Brain pericyte (primary cell): ENCODE measurements around the gene CCL19.
"Not testable (repeated sequence)": the region's sequence is repeated elsewhere in the genome, so short reads cannot be mapped to it uniquely, and the experiment has no call there.

ENCODE experiments used
- DNase-seq: peaks from one replicate; pipeline ENCODE4 v3.0.0-alpha.2; 2012; ENCODE audit warnings: low read depth, low spot score

The CCL19 gene

DNA sequence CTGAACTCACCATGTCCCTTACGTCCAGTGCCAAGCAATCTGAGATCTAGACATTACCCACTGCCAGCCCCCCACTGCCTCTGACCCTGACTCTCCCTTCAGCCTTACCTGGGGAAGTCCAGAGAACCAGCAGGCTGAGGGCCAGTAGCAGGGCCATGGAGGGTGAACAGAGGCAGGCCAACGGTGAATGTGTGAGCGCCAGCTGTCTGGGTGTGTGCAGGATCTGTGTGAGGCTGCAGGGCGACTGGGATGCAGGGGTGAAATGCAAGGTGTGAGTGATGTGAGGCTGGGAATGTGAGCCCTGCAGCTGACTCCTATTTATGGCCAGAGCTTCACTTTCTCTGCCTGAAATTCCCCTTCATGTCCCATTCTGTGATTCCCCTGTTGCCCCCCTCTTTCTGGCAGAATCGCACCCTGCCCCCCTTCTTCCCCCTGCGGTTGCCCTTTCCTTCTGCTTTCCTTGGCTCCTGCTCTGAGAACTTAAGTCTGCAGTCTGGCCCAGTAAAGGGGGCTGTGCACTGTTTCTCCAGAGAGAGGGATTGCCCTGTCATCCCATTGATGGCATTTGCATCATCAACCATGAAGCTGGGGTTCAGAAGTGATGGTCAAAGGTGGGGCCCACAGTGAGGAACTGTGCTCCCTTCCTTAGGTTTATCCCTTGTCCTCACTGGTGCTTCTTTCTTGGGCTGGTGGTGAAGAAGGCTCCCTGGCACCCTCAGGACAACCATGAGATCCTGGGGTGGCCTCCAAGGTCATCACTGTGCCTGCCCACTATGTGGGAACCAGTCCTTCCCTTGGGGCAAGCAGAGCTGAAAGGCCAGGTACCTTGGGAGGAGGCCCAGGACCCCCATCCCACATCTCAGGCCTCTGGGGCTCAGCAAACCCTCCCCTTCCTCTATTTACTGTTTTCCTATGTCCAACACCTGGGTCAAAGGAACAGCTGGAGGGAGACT, at the start of gene CCL19:
Gene CCL19, minus strand, starts transcription at position 294 of the 953 bp plus-strand sequence. Its CDS starts 137 bp downstream, at position 157.
- DNase-seq: no peak

DNA sequence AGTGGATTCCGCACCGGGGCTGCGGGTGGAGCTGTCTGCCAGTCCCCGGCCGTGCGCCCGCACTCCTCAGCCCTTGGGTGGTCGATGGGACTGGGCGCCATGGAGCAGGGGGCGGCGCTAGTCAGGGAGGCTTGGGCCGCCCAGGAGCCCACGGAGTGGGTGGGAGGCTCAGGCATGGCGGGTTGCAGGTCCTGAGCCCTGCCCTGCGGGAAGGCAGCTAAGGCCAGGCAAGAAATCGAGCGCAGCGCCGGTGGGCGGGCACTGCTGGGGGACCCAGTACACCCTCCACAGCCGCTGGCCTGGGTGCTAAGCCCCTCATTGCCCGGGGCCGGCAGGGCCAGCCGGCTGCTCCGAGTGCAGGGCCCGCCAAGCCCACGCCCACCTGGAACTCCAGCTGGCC, 49.1 kb upstream of the CCL19 start:
- DNase-seq: not testable (repeated sequence)

DNA sequence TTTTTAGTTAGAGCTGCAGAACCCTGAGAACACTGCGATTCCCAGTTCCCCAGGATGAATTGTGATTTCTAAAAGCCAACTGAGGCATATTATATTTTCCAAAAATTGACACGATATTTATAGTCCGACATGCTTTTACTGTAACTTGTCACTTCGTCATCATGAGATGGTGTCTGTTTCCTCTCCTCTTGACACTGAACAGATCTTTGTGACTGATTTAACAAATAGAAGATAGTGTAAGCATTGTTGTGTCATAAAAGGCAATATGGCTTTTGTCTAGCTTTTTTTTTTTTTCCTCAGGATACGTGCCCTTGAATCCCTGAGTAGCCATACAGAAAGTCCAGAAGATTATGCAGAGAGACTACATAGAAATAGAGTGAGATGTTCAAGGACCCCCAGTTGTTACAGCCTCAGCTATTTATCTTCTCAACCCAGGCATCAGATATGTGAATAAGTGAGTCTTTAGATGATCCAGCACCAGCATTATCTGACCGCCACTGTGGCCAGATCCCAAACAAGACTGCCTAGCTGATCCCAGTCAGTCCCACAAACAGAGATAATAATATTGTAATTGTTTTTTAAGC, 46.7 kb upstream of the CCL19 start:
- DNase-seq: no peak

DNA sequence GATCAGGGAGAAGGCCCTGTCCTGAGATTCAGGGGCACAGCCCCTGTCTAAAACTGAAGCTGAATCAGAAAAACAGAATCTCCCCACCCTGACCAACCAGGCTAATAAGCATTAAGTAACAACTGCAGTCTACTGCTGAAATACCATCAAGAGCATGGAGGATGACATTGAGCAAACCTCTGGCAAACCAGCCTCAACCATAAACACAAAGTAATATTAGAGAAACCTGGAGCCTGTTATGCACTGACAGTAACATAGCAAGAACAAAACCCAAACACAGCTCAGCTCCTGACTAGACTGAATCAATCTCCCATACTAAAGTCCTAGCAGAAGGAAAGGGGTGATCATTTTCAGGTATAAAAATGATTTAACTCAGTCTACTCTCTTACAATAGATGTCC, 43.6 kb upstream of the CCL19 start:
- DNase-seq: no peak

DNA sequence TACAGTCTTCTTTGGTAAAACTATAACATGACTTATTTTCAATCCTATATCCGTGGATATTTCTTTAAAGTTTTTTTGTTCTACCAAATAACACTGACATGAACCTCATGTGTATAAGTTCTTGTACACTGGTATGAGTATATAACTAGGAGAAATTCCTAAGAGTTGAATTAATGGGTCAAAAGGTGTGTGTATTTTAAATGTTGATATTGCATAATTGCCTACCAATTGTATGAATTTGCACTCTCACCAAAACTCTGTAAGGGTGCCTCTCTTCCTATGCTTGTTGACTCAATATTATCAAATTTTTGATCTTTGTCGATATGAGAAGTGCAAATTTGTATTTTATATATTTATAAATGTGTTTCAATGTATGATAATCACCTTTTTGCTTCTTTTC, 41.8 kb upstream of the CCL19 start:
- no peak for DNase-seq

DNA sequence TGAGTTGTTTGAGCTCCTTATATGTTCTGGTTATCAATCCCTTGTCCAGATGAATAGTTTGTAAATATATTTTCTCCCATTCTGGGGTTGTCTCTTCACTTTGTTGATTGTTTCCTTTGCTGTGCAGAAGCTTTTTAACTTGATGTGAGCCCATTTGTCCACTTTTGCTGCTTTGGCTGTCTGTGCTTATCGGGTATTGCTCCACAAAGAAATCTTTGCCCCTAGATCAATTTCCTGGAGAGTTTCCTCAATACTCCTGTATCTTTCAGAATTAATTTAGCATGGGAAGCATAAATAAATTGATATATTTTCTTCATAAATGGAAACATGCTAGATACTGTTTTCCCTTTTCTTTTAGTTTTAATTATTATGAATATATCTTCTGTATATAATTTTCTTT, 41.4 kb upstream of the CCL19 start:
- DNase-seq: no peak

DNA sequence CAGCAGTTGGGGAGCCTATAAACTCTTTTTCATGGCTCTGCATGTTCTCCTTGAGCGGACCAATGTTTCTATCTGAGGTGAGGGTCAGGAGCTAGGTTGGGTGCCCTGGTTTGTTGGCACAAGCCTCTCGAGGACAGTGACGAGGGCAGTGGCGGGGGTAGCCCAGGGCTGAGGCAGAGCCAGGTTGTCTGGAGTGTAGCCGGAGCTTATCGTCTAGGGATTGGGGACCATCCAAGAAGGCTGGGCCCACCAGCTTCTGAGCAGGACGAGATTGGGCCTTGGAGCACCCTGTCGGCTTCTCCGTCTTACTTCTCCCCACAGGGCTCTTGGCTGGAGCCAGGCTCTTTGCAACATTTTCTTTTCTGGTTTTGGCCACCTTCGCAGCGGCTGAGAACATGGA, 32.1 kb upstream of the CCL19 start:
- no peak for DNase-seq

DNA sequence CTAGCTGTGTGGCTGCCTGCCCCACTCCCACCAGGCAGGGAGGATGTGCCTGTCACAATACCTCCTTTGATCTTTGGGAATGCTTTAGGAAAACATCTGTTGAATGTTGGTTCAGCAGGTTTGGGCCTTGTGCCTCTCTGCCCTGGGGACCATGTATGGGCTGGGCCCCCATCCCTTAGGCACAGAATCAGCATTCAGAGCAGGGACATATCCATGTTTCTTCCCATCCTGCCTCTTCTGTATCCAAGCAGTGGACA, 28.6 kb upstream of the CCL19 start:
- DNase-seq: not testable (repeated sequence)

DNA sequence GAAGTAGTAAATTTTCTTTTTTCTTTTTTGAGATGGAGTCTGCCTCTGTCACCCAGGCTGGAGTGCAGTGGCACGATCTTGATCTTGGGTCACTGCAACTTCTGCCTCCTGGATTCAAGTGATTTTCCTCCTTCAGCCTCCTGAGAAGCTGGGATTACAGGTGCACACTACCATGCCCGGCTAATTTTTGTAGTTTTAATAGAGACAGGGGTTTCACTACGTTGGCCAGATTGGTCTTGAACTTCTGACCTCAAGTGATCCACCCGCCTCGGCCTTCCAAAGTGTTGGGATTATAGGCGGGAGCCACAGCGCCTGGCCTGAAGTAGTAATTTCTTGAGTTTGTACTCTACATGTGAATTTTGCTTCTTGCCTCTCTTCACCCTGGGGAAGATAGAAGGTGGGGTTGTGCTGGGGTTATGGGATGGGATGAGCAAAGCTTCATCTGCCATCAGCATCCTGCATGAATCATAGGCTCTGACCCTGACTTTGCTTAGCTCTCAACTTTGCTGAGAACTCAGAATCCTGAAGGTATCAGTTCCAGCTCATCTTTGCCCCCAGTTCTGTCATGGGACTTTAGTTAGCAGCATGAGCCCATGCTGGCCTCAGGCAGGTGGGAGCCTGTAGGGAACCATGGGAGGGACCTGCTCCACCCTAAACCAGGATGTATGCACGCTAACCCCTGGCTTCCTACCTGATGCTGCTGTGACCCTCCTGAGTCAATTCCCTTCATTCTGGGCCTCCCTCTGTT, 28.1 kb upstream of the CCL19 start:
- no peak for DNase-seq

DNA sequence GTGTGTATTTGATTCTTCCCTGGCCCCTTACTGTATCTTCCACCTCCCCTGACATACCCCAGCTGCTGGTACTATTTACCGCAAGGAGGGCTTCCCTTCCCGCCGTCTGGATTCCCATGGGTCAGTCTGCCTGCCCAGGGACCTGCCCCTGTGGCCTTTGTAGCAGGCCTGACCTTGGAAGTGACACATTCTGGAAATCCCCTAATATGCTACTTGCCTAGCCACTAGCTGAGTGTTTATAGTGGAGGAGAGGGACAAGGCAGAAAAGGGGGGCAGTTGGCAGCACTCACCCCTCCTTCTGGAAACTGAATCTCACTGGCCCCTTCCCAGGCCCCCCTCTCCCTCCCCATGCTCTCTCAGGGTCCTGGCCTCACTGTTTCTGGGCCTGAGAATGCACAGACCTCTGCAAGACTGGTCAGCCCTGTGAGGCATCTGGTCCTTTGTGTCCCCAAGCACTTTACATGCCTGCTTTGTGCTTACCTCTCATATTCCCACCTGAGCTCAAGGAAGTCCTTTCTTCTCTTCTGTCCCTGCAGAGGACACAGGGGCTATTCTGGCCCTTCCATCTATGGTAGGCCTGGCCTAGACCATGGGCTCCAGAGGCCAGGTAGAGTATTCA, 27.0 kb upstream of the CCL19 start:
- DNase-seq: no peak

DNA sequence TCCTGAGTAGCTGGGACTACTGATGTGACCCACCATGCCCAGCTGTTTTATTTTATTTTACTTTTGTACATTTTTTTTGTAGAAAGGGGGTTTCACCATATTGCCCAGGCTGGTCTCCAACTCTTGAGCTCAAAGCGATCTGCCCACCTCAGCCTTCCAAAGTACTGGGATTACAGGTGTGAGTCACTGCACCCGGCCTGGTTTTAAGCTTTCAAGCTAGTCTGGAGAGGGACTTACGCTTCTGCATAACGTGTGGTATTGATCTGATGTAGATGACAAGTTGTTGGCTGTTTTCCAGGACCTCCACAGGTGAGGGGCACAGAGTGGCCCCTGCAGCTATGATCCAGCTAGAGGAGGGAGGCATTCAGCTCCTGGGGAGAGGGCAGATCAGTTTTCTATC, 25.6 kb upstream of the CCL19 start:
- no peak for DNase-seq

DNA sequence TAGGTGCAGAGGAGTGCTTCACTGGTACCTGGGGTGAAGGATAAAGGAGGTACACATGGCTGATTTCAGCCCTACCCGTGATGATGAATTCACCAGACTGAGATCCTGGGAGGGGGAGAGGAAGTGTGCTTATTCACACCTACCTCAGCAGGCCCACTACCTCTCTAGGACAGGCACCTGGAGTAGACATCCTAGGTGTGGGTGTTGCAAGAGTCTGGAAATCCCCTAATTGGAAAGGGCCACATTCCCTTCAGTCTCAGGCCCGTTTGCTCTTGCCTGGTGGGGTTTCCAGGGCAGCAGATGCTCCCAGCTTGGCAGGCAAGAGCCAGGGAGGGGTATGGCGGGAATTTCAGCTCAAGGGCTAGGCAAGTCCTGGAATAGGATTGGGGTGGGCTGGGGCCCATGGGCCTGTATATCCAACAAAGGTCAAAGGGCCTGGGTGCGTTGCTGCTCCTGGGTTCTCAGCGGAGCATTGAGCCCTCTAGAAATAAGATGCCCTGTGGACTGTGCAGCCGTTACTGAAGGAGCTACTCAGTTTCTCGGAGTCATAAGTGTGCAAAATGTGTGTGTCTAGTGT, 24.7 kb upstream of the CCL19 start:
- DNase-seq: no peak

DNA sequence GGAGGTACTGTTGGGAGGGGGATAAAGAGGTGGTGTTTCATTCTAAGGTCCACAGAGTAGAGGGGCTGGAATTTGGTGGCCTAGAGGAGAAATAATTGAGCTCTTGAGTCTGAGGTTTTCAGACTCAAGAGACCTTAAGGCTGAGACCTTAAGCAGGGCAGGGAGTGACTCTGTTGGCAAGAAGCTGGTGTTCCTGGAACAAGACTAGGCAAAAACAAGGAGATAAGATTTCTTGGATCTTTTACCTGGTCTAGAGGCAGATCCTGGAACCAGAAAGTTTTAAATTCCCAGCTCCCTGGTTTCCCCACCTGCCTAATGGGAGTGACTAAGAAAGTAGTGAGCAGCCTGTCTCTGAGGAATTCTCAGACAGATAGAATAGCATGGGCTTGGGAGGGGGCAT, 22.9 kb upstream of the CCL19 start:
- no peak for DNase-seq

DNA sequence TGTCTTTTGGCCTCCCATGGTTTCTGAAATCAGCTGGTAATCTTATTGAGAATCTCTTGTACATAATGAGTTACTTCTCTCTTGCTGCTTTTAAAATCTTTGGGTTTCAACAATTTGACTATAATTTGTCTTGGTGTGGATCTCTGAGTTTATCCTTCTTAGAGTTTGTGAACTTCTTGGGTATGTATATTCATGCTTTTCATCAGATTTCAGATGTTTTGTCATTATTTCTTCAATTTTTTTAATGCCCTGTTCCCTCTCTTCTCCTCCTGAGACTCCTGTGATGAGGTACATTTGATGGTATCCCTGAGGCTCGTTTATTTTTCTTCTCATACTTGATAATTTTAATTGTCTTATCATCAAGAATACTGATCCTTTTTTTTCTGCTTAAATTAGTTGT, 21.1 kb upstream of the CCL19 start:
- DNase-seq: no peak

DNA sequence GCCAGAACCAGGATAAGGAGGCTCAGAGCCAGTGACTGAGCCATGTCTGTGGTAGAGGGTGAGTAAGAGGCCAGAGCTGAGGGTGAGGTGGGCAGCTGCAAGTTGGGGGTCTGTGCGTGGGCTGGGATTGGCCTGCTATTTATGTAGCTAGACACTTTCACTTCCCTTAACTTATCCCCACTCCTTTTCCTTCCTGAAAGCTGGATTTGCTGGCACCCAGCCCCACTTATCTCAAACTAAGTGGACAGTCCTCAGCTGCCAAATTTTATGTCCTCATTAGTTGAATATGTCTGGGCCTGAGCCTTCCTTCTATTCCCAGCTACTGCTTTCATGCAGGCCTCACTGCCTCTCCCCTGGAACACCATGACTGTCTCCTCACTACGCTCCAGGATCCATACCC, 18.9 kb upstream of the CCL19 start, which contains the start of gene CCL21:
Gene CCL21, minus strand, starts transcription at position 114 of the 400 bp plus-strand sequence. Its CDS starts 70 bp downstream, at position 44.
- DNase-seq: no peak

DNA sequence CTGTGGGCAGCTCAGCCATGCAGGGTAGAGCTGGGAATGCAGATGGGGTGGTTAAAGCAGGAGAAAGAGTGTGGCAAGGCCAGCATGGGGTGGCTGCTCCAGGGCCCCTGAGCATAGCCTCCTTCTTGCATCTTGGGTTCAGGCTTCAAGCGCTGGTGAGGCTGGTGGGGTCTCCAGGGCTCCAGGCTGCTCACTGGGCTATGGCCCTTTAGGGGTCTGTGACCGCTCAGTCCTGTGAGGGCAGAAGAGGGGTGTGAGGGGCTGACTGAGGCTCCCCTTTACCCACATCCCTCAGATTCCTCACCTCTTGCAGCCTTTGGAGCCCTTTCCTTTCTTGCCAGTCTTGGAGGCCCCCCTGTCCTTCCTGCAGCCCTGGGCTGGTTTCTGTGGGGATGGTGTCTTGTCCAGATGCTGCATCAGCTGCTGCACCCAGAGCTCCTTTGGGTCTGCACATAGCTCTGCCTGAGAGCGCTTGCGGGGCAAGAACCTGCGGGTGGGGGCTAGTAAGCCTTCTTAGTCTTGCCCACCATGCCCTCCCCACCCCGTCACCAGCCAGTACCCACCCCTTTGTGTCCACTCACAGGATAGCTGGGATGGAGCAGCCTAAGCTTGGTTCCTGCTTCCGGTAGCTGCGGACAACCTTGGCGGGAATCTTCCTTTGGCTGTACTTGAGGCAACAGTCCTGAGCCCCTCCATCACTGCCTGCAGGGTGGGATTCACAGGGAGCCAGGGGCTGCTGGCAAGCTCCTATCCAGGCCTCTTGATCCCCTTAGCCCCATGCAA, 18.3 kb upstream of the CCL19 start:
- no peak for DNase-seq

DNA sequence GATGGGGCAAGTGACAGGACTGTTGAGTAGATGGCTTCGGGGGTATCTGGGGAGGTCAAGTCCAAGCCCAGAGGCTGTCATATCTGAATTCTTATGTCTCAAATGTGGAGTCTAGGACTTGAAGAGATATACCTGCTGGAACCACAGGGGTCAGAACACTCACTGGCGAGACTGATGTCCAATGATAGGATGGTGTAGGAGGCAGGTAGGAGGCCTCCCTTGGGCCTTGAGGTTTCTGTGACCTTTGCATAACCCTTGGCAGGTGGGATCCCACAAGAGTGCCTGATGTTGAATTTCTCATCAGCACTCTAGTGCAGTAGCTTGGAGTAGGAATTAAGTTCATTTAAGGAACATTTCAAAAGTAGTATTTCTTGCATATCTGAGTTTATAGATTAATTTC, 16.1 kb upstream of the CCL19 start:
- no peak for DNase-seq

DNA sequence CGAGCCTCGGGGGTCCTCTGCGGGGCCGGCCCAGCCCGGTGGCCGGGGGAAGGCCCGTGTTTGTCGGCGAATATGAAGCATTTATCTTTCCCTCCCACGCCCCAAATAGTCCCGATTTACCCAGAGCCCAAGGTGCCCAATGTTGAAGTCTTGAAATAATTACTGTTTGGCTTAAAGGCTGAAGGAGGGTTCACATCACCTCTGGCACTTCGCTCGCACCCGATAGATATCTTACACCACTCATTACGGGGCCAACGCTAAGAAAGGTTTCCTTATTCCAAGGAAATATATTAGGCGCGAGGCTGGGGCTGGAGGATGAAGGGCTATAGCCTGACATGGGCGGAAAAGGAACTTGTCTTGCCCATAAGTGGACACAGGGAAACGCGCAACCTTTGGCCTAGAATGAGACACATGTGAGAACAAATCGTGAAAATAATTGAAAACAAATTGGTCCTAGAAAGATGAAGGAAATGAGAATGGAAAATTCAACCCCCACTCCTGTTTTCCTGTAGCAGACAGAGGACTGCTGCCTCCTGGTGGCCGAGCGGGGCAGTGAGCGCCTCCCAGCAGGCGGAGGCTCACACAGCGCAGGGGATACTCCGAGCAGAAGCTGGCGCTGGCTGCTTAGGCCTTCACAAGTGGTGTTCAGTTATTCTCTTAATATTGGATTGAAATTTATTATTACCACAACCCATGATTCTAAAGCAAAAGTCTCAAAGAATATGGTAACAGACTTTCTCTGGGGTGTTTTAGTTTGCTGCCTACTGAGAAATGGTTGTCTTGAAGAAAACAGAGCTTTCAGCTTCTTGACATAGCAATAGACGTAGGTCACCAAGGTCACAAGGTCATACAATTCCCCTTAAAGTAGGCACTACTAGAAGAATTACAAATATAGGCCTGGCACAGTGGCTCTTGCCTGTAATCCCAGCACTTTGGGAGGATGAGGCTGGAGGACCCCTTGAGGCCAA, 11.0 kb upstream of the CCL19 start:
- DNase-seq: peak; percentile 62

DNA sequence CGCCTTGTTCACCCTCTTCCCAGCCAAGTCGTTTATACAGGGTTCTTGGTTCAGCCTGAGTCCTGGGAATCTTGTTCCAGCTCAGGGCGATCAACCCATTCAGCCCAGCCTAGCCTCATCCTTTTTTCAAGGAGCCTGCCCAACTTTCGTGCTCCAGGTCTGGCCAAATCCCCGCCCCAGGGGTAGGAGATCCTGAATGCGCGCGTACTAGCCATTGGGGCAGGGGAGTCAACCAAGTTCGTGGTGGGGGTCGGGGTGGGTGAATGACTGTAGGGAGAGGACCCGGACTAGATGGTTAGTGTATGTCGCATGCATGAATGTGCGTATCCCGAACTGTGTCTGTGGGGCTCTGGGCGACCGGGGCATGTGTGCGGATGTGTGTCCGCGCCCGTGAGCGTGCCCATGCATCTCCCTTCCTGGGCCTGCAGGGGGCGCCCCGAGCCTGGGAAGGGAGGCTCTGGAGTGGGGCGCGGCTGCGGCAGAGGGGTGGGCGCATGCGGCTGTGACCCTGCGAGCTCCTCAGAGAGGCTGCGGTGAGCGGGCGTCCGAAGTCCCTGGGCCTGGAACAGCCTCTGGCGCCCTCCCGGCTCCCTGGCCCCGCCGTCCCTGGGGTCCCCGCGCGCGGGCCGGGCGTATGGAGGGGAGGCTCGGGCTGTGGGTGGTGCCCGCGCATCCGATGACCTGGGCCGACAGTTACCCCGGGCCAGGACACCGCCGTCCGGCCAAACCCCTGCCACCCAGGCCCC, 10.1 kb upstream of the CCL19 start:
- DNase-seq: no peak
